HEK293 (cell line): ENCODE results near the gene CYP17A1.

Experiments
- GLIS2 ChIP-seq: fragments of 450-650 bp; formaldehyde crosslinking; IDR thresholded peaks from 2 replicates; pipeline ENCODE4 v1.5.1; 2016; ENCODE audit warnings: missing biosample characterization, missing genetic modification characterization
- KLF7 ChIP-seq: fragments of 450-650 bp; formaldehyde crosslinking; IDR thresholded peaks from 2 replicates; pipeline ENCODE4 v1.5.1; 2016; ENCODE audit warnings: missing biosample characterization, missing genetic modification characterization, borderline replicate concordance
- OSR2 ChIP-seq: fragments of 450-650 bp; formaldehyde crosslinking; IDR thresholded peaks from 2 replicates; pipeline ENCODE4 v1.5.1; 2016; ENCODE audit warnings: missing biosample characterization, missing genetic modification characterization
- OVOL3 ChIP-seq: fragments of 450-650 bp; formaldehyde crosslinking; IDR thresholded peaks from 2 replicates; pipeline ENCODE4 v1.5.1; 2016; ENCODE audit warnings: missing biosample characterization, missing genetic modification characterization
- PRDM2 ChIP-seq: fragments of 450-650 bp; formaldehyde crosslinking; IDR thresholded peaks from 2 replicates; pipeline ENCODE4 v1.5.1; 2016; ENCODE audit warnings: missing biosample characterization, missing genetic modification characterization, borderline replicate concordance
- ZBTB48 ChIP-seq: fragments of 450-650 bp; formaldehyde crosslinking; IDR thresholded peaks from 2 replicates; pipeline ENCODE4 v1.5.1; 2016; ENCODE audit warnings: missing biosample characterization, missing genetic modification characterization
- ZBTB8A ChIP-seq: fragments of 450-650 bp; formaldehyde crosslinking; IDR thresholded peaks from 2 replicates; pipeline ENCODE4 v1.5.1; 2016; ENCODE audit warnings: missing biosample characterization, missing genetic modification characterization
- ZFP41 ChIP-seq: fragments of 450-650 bp; formaldehyde crosslinking; IDR thresholded peaks from 2 replicates; pipeline ENCODE4 v1.5.1; 2016; ENCODE audit warnings: missing biosample characterization, missing genetic modification characterization, borderline replicate concordance
- ZNF10 ChIP-seq: fragments of 450-650 bp; formaldehyde crosslinking; IDR thresholded peaks from 2 replicates; pipeline ENCODE4 v1.5.1; 2017; ENCODE audit warnings: missing biosample characterization, missing genetic modification characterization
- ZNF2 ChIP-seq: fragments of 450-650 bp; formaldehyde crosslinking; IDR thresholded peaks from 2 replicates; pipeline ENCODE4 v1.5.1; 2016; ENCODE audit warnings: missing biosample characterization, missing genetic modification characterization
- ZNF248 ChIP-seq: fragments of 450-650 bp; formaldehyde crosslinking; IDR thresholded peaks from 2 replicates; pipeline ENCODE4 v1.5.1; 2017; ENCODE audit warnings: missing biosample characterization, missing genetic modification characterization
- ZNF302 ChIP-seq: fragments of 450-650 bp; formaldehyde crosslinking; IDR thresholded peaks from 2 replicates; pipeline ENCODE4 v1.5.1; 2016; ENCODE audit warnings: missing biosample characterization, missing genetic modification characterization, low read depth
- ZNF335 ChIP-seq: fragments of 450-650 bp; formaldehyde crosslinking; conservative IDR thresholded peaks from 2 replicates; pipeline ENCODE4 v1.5.1; 2016; ENCODE audit warnings: missing biosample characterization, missing genetic modification characterization
- ZNF416 ChIP-seq: fragments of 450-650 bp; formaldehyde crosslinking; IDR thresholded peaks from 2 replicates; pipeline ENCODE4 v1.5.1; 2016; ENCODE audit warnings: missing biosample characterization, missing genetic modification characterization
- ZNF449 ChIP-seq: fragments of 450-650 bp; formaldehyde crosslinking; IDR thresholded peaks from 2 replicates; pipeline ENCODE4 v1.5.1; 2017; ENCODE audit warnings: missing biosample characterization, mild to moderate bottlenecking, missing genetic modification characterization, moderate library complexity
- ZNF521 ChIP-seq: fragments of 450-650 bp; formaldehyde crosslinking; IDR thresholded peaks from 2 replicates; pipeline ENCODE4 v1.5.1; 2017; ENCODE audit warnings: missing biosample characterization, mild to moderate bottlenecking, missing genetic modification characterization
- ZNF544 ChIP-seq: fragments of 450-650 bp; formaldehyde crosslinking; IDR thresholded peaks from 2 replicates; pipeline ENCODE4 v1.5.0; 2017; ENCODE audit warnings: missing biosample characterization, missing genetic modification characterization
- ZNF704 ChIP-seq: fragments of 450-650 bp; formaldehyde crosslinking; IDR thresholded peaks from 2 replicates; pipeline ENCODE4 v1.5.1; 2016; ENCODE audit warnings: missing biosample characterization, missing genetic modification characterization
- TF ChIP-seq, protein P1 (sequence below): fragments of 450-650 bp; formaldehyde crosslinking; IDR thresholded peaks from 2 replicates; pipeline ENCODE4 v1.5.1; 2016; ENCODE audit warnings: missing biosample characterization, missing genetic modification characterization
- TF ChIP-seq, protein P2 (sequence below): fragments of 450-650 bp; formaldehyde crosslinking; IDR thresholded peaks from 2 replicates; pipeline ENCODE4 v1.5.1; 2016; ENCODE audit warnings: missing biosample characterization, missing genetic modification characterization
- TF ChIP-seq, protein P3 (sequence below): fragments of 450-650 bp; formaldehyde crosslinking; IDR thresholded peaks from 2 replicates; pipeline ENCODE4 v1.5.1; 2016; ENCODE audit warnings: missing biosample characterization, missing genetic modification characterization, low read depth

The CYP17A1 gene

DNA sequence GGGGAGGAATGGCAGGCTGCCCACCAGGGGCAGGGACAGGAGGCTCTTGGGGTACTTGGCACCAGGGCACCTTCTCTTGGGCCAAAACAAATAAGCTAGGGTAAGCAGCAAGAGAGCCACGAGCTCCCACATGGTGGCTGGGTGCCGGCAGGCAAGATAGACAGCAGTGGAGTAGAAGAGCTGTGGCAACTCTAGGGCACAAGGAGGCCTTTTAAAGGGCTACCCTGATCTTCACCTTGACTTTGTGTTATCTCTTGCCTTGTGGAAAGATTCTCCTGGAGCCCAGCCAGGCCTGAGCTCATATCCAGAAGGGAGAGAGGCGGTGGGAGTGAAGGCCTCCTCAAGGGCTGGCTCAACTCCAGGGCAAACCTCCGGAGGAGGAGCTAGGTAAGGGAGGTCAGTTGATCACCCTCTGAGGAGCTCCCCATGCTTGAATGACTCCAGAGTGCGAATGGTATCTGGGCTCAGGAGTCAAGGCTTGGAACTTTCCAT, at the start of gene CYP17A1 (continued):
- TF ChIP-seq, protein P1, sequence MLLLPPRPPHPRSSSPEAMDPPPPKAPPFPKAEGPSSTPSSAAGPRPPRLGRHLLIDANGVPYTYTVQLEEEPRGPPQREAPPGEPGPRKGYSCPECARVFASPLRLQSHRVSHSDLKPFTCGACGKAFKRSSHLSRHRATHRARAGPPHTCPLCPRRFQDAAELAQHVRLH (tag by site-specific recombination), result no peak
- no peak for TF ChIP-seq ZNF2 (tag by site-specific recombination)
- TF ChIP-seq ZBTB48 (tag by site-specific recombination), result peak; percentile 55
- TF ChIP-seq ZNF544 (tag by site-specific recombination), result no peak
- peak; percentile 72 for TF ChIP-seq ZBTB8A (tag by site-specific recombination)
- no peak for TF ChIP-seq GLIS2 (tag by site-specific recombination)
- TF ChIP-seq ZNF449 (tag by site-specific recombination), result no peak
- TF ChIP-seq ZNF704, result no peak
- no peak for TF ChIP-seq ZNF248
- TF ChIP-seq, protein P2, sequence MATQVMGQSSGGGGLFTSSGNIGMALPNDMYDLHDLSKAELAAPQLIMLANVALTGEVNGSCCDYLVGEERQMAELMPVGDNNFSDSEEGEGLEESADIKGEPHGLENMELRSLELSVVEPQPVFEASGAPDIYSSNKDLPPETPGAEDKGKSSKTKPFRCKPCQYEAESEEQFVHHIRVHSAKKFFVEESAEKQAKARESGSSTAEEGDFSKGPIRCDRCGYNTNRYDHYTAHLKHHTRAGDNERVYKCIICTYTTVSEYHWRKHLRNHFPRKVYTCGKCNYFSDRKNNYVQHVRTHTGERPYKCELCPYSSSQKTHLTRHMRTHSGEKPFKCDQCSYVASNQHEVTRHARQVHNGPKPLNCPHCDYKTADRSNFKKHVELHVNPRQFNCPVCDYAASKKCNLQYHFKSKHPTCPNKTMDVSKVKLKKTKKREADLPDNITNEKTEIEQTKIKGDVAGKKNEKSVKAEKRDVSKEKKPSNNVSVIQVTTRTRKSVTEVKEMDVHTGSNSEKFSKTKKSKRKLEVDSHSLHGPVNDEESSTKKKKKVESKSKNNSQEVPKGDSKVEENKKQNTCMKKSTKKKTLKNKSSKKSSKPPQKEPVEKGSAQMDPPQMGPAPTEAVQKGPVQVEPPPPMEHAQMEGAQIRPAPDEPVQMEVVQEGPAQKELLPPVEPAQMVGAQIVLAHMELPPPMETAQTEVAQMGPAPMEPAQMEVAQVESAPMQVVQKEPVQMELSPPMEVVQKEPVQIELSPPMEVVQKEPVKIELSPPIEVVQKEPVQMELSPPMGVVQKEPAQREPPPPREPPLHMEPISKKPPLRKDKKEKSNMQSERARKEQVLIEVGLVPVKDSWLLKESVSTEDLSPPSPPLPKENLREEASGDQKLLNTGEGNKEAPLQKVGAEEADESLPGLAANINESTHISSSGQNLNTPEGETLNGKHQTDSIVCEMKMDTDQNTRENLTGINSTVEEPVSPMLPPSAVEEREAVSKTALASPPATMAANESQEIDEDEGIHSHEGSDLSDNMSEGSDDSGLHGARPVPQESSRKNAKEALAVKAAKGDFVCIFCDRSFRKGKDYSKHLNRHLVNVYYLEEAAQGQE (tag by site-specific recombination), result no peak
- no peak for TF ChIP-seq KLF7 (tag by site-specific recombination)
- peak; percentile 47; the same call in 1 of the 2 replicates for TF ChIP-seq ZNF335 (tag by site-specific recombination)
- no peak for TF ChIP-seq PRDM2 (tag by site-specific recombination)
- no peak for TF ChIP-seq ZFP41 (tag by site-specific recombination)
- no peak for TF ChIP-seq OVOL3 (tag by site-specific recombination)
- TF ChIP-seq OSR2, result no peak
- TF ChIP-seq ZNF10 (tag by site-specific recombination), result no peak
- no peak for TF ChIP-seq ZNF302 (tag by site-specific recombination)
- TF ChIP-seq, protein P3, sequence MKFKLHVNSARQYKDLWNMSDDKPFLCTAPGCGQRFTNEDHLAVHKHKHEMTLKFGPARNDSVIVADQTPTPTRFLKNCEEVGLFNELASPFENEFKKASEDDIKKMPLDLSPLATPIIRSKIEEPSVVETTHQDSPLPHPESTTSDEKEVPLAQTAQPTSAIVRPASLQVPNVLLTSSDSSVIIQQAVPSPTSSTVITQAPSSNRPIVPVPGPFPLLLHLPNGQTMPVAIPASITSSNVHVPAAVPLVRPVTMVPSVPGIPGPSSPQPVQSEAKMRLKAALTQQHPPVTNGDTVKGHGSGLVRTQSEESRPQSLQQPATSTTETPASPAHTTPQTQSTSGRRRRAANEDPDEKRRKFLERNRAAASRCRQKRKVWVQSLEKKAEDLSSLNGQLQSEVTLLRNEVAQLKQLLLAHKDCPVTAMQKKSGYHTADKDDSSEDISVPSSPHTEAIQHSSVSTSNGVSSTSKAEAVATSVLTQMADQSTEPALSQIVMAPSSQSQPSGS (tag by site-specific recombination), result no peak
- no peak for TF ChIP-seq ZNF521 (tag by site-specific recombination)
- no peak for TF ChIP-seq ZNF416 (tag by site-specific recombination)
